ENCODE results near the gene C2orf92.
A peak's percentile ranks its signal among the peaks of the same experiment; 100 is the strongest.

C2orf92 gene

GRCh38 chr2:97661927-97662326, 7.6 kb upstream of the C2orf92 start:
- DNase-seq (ENCODE audit: low read depth): no peak
- H3K4me3 ChIP-seq (ENCODE audit: low read depth, low read length): peak overlapping the region; percentile 82
- no peak for TF ChIP-seq CTCF (IDR thresholded peaks at IDR 0.05; ENCODE audit: insufficient read depth, low read depth, low read length, missing control alignments)

- no peak for TF ChIP-seq CTCF (IDR thresholded peaks at IDR 0.05; ENCODE audit: insufficient read depth, low read depth, low read length, missing control alignments)
- peak overlapping the region; percentile 82 for H3K4me3 ChIP-seq (ENCODE audit: low read depth, low read length)
- DNase-seq (ENCODE audit: low read depth): no peak
Measured at GRCh38 chr2:97662386-97662894, 7.1 kb upstream of the C2orf92 start.

- DNase-seq (ENCODE audit: low read depth): peak; percentile 84
- TF ChIP-seq CTCF (IDR thresholded peaks at IDR 0.05; ENCODE audit: insufficient read depth, low read depth, low read length, missing control alignments): no peak
- H3K4me3 ChIP-seq (ENCODE audit: low read depth, low read length): peak overlapping the region; percentile 82
Measured at GRCh38 chr2:97662895-97663625, 6.5 kb upstream of the C2orf92 start.

GRCh38 chr2:97663626-97663961, 5.9 kb upstream of the C2orf92 start:
- no peak for TF ChIP-seq CTCF (IDR thresholded peaks at IDR 0.05; ENCODE audit: insufficient read depth, low read depth, low read length, missing control alignments)
- peak overlapping the region; percentile 82 for H3K4me3 ChIP-seq (ENCODE audit: low read depth, low read length)
- no peak for DNase-seq (ENCODE audit: low read depth)

- TF ChIP-seq CTCF (IDR thresholded peaks at IDR 0.05; ENCODE audit: insufficient read depth, low read depth, low read length, missing control alignments): peak; percentile 41
- peak within 1 kb of the TSS; percentile 85 for H3K4me3 ChIP-seq (ENCODE audit: low read depth, low read length)
- DNase-seq (ENCODE audit: low read depth): peak; percentile 99
Measured at GRCh38 chr2:97663962-97664635, 5.4 kb upstream of the C2orf92 start, which contains the start of gene ACTR1B. Gene ACTR1B (minus strand): TSS chr2:97664044. CDS start chr2:97663890, 154 bp downstream.

GRCh38 chr2:97664636-97664970, 4.9 kb upstream of the C2orf92 start:
- H3K4me3 ChIP-seq (ENCODE audit: low read depth, low read length): peak overlapping the region; percentile 85
- DNase-seq (ENCODE audit: low read depth): no peak
- TF ChIP-seq CTCF (IDR thresholded peaks at IDR 0.05; ENCODE audit: insufficient read depth, low read depth, low read length, missing control alignments): no peak

Measured in GM12865 (cell line).